Erythroblast (primary cell): ENCODE data around the gene NHS.

Experiments used
- GATA1 ChIP-seq: IDR thresholded peaks from 2 replicates; pipeline ENCODE4 v1.6.1; 2011; ENCODE audit warnings: low read depth, mild to moderate bottlenecking, control low read depth, low read length, moderate library complexity
- POLR2A ChIP-seq: IDR thresholded peaks from 2 replicates; pipeline ENCODE4 v1.6.1; 2011; ENCODE audit warnings: mild to moderate bottlenecking, low read length

GRCh38 chrX:17359500-17359899 is 15.5 kb upstream of the NHS start:
- no peak for TF ChIP-seq POLR2A
- no peak for TF ChIP-seq GATA1
